ENCODE measurements around the gene NPFFR2.
"Not testable (repeated sequence)": the region's sequence is repeated elsewhere in the genome, so short reads cannot be mapped to it uniquely, and the experiment has no call there.

NPFFR2 gene

DNA sequence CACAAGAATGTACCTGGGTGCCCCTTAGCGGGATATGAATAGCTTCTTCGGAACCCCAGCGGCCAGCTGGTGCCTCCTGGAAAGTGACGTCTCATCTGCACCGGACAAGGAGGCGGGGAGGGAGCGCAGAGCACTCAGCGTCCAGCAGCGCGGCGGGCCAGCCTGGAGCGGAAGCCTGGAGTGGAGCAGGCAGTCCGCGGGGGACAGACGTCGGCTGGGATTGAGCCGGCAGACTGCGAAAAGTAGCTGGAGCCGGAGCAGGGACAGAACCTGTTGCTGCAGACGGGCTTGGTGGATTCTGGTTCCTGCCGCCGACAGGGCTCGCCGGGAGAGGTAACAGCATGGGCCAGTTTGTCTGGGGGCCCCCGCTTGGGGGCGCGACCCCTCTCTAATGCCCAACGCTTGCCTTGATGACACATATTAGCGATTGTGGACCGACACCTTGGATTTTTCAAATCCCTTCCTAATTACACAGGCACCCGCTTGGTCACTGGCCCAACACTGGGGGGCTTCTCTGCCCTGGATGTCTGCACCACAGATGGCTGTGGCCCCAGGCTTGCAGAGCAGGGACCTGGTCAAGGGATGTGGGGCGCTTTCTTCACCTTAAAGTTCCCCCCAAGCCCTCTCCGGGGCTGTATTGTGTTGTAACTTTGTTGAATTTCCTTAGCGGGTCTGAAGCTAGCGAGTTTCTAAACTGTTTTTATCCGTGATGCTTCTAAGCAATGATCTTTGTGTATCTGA is at the start of gene NPFFR2:
TSS of gene NPFFR2 (plus strand) at position 133 of the 741 bp plus-strand sequence. CDS start 96,592 bp downstream, outside the sequence.
- no peak for DNase-seq

DNA sequence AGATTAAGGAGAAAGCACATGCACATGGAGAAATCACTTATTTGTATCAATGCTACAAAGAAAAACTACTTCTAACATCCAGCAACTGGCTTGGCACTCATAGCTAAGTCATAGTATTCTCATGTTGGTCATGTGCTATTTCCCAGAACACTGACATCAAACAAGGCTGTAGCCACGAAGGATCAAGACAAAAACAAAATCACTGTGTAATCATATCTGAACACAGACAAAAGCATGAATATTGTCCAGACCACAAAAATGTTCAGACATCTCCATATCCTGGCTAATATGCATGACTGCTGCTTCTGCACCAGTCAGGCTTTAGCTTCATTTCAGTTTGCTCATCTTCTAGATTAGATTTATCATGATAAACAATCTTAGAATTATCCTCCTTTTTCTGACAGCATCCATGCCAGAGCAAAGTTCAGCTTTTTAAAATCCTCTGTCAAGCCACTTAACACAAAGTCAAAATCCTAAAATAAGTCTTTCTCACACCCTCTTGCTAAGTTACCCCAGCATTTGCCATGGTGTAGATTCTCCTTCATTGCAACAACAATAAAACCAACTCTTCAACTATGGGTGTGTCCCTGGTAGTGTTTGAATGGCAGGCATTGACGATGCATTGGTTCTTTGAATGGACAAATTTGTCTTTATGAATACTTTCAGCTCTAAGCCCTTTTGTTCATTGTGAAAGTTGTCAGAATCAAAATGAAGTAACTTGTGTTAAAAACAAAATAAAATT is 39.1 kb upstream of the NPFFR2 start:
- DNase-seq = no peak

DNA sequence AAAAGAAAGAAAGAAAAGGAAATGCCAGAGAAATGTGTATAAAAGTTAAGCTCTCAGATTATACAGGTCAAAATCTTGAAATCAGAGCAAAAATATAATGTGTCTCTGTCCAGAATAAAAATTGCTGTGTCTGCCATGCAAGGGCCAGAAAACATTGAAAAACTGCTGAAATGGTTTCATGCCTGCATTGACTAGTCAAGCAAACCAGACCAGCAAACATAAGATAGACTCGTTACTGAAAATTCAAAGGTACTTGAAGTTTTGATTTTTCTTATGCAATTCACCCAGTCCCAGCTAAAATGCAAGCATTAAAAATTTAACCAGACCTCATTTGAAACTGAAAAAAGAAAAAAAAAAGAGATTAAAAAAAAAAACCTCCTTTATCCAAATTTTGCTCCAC is 37.2 kb upstream of the NPFFR2 start:
- DNase-seq = no peak

DNA sequence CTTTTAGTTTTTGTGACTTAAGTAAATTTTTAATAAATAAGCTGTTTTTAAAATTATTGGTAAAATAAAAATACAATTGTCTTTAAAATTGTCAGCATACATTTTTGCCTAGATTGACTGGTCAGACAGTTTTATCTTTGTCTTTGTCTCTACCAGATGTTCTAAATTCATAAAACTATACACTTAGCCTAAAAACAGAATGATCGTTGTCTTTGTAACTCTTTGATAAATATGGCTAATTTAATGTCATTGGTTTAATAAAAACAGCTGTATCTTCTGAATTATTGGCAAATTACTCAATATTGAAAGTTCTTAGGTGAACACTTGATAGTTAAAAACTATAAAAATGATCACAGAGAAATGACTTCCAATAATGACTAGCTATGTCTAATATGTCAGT is 36.5 kb upstream of the NPFFR2 start:
- no peak for DNase-seq

DNA sequence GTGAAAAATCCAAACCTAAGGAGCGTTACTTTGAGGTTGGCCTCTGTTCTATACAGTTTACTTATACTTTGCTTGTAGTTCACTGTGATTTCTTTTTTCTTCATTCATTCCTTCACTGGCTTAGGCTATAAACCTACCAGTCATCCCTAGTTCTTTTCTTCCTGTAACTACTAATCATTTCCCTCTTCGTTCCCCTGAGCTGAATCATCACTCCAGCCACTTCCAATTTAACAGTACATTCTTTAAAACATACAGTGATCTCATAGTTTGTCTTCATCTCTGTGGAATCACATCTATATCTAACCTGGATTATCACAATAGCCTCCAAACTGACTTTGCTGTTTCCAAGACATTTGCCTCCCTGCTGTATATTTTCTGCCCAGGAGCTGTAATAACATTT is 25.2 kb upstream of the NPFFR2 start:
- DNase-seq = no peak

DNA sequence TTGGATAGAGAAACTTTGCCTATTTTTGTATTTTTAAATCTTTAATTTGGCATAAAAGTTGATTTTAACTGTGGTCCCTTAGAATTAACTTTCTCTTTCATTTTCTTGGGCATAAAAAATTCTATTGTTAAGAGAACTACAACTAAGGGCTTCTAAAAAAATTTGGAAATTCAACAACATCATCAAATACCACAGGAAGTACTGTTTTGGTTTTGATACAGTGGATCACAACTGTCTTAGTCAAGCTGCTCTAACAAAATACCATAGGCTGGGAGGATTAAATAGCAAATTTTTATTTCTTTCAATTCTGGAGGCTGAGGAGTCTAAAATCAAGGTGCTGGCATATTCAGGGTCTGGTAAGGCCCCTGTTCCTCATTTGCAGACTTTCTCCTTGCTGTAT is 19.9 kb upstream of the NPFFR2 start:
- DNase-seq = no peak

DNA sequence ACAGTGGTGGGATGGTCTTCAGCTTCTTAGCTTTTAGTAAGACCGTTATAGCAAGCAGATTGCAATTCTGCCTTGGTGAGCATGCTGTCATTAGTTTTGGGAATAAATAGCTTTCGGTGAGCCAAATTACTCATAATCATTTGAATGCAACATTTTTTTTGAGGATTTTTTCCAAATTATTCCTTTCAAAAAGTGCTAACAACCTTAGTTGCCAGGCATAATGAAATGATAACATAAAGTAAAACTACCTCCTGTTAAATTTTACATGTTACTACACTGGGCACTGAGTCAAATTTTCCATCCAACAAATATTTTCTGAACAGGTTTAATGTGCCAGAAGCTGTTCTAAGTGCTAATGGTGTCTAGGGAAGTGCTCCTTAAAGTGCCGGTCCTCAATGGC is 15.8 kb upstream of the NPFFR2 start:
- no peak for DNase-seq

DNA sequence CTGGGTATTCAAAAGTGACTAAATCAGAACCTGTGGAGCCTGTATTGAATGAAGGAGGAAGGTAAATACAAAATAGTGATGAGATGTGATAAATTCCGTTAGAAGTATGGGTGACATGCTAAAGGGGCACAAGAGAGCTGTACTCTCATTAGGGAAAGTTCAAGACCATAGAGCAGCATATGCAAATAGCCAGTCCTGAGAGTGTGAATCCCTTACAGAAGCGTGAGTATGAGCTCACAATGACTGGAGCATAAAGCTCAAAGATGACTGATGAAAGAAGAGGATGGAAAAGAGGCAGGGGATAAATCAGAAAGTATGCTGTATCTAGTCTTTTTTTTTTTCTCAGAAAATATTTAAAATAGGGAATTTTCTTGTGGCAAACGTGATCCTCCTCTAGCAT is 12.1 kb upstream of the NPFFR2 start:
- no peak for DNase-seq

DNA sequence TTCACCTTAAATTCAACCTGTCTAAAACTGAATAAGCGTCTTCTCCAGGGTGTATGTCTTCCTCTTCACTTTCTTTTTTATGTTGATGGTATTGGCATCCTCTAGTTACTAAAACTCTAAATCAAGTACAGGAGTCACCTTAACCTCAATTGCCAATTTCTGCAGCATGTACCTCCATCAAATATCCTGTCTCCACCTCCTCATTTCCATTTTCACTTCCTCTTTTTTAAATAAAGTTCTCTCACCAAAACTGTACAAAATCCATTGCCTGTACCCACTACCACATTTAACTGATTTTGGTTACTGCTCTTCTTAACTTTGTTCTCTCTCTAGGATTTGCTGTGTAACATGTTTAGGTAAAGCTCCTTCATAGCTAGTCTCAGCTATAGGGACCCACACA is 9.2 kb upstream of the NPFFR2 start:
- DNase-seq = no peak

DNA sequence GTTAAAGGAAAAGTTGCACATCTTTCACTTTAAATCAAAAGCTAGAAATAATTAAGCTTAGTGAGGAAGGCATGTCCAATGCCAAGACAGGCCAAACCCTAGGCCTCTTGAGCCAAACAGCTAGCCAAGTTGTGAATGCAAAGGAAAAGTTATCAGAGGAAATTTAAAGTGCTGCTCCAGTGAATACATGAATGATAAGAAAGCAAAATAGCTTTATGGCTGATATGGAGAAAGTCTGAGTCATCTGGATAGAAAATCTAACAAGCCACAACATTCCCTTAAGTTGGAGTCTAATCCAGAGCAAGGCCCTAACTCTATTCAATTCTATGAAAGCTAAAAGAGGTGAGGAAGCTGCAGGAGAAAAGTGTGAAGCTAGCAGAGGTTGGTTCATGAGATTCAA is 23.8 kb downstream of the NPFFR2 start:
- no peak for DNase-seq

DNA sequence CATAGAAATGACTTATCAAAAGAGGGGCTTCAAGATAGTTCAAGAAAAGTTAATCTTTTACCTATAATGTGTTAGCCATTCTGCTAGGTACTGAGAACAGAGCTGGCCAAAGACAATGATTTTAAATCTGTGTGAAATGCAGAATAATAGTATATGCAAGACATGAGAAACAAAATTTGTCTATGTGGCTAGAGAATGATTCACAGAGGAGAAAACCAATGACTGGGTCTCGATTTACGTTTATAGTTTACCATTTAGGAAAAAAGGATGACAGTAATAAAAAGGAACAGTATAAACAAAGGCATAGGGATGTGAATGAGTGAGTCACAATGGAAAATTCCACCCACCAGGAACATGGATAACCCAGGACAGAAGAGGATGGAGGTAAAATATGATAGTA is 31.9 kb downstream of the NPFFR2 start:
- no peak for DNase-seq

DNA sequence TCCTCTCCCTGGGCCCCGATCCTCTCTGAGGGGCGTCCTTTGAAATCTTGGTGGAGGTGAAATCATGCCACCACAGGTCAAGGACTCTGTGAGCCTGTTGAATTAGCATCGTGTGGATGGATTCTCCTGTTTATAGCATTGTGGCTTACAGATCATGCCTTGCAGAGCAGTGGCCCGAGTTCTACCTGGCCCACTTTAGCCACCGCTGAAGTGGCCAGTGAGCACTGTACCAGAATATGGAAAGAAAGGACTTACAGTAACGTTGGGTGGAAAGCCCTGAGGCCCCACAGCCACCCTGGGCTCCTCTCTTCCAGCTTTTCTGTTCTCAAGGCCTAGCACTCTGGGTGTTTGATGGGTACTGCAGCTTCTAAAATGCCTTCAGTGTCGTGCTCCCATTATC is 35.3 kb downstream of the NPFFR2 start:
- no peak for DNase-seq

DNA sequence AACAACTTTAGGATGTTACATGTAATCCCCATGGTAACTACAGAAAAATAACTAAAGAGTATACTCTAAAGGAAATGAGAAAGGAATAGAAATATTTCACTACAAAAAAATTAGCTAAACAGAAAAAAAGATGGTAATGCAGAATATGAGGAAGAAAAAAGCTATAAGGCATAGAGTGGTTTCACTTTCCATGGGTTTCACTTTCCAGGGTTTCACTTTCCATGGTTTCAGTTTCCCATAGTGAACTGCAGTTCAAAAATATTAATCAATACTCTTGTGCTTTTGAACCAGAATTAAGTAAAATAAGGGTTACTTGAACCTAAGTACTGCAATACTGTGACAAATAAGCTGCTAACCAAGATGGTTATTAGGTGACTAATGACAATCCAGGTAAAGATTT is 42.0 kb downstream of the NPFFR2 start:
- no peak for DNase-seq

DNA sequence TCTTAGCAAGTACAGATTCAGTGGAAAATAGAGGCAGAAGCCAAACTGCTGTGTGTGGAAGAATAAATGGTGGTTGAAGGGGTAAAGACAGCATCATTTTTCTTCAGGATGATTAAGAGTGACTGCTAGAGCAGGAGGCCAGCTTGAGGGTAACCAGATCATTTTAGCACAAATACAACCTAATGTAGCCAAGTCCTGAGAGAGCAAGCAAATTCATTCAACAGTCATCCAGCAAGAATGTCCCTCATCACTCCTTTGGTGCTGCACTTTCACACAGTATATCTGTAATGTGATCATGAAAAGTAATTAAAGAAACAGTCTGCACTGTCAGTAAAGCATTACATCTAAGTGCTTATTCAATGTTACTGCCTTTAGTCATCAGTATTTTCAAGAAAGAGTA is 44.8 kb downstream of the NPFFR2 start:
- no peak for DNase-seq

DNA sequence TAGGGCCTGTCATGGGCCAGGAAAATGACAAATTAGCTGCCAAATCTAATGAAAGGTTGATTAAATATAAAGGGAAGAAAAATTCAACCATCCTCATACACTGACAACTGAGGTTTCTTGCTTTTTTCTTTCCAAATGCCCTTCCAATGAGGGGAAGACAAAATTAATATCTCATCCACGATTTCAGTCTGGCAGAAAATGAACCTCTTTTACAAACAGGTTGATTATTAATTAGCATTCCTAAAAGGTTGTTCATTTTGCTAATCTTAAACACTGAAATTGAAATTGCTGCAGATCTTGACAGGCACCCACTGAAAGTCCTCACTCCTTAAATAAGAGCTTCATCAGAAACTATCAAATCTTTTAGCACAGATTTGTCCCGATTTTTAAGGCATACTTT is 45.5 kb downstream of the NPFFR2 start:
- DNase-seq = no peak

DNA sequence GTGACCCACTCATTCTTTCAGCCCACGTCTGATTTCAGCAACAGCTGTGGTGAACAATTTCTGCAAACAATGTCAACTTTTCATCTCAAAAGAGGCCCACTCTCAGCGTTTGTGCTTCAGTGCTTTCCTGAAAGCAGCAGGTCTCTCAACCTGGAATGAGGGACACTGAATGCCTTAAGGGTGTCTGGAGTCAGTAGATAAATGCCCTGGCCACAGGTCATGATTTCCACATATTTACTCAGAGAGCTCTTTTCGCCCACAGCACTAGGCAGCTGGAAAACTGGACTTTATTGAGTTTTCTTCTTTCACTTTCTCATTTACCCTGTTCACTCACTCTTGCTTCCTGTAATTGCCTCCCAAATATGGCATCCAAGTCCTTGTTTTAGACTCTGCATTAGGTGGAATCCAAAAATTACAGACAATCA is 52.8 kb downstream of the NPFFR2 start:
- DNase-seq = no peak

DNA sequence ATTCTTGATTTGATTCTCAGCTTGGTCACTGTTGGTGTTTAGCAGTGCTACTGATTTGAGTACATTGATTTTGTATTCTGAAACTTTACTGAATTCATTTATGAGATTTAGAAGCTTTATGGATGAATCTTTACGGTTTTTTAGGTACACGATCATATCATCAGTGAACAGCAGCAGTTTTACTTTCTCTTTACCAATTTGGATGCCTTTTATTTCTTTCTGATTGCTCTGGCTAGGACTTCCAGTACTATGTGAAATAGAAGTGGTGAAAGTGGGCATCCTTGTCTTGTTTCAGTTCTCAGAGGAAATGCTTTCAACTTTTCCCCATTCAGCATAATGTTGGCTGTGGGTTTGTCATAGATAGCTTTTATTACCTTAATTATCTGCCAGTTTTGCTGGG is 58.8 kb downstream of the NPFFR2 start:
- DNase-seq = not testable (repeated sequence)

DNA sequence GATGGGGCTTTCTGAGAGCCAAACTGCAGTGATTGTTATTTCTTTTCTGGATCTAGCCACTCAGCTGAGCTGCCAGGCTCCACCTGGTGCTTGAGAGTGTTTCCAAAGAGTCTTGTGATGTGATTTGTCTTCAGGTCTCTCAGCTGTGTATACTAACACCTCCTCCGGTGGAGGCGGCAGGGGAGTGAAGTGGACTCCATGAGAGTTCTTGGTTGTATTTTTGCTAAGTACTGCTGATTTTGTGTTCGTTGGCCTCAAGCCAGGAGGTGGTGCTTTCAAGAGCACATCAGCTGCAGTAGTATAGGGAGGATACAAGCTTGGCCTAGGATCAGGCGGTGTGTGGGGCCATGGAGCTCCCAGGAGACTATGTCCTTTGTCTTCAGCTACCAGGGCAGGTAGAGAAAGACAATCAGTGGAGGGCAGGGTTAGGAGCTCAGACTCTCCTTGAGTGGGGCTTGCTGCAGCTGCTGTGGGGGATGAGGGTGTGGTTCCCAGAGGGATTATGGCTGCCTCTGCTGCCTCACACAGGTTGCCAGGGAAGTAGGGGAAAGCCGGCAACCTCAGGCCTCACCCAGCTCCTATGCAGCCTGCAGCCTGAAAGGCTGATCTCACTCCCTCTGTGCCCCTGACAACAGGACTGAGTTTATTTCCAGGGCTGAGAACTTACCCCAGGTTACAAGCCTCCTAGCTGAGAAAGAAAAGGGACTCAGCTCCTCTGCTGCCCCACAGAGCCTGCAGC is 62.4 kb downstream of the NPFFR2 start:
- DNase-seq = peak; percentile 6

DNA sequence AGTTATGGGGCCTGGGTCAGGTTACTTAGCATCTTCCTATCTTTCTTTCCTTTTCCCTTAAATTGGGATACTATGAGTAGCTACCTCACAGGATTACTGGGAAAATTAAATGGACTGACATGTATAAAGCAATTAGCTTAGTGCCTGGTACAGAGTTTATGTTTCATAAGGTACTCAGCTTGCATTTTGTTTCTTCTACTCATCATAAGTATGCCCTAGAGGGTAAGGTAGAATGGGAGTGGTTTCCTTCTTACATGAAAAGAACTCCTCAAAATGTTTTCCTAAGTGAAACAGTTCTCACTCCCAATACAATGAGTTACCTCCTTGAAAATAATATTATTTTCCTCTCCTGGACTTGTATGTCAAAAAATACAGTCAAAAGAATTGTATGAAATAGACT is 75.7 kb downstream of the NPFFR2 start:
- no peak for DNase-seq

DNA sequence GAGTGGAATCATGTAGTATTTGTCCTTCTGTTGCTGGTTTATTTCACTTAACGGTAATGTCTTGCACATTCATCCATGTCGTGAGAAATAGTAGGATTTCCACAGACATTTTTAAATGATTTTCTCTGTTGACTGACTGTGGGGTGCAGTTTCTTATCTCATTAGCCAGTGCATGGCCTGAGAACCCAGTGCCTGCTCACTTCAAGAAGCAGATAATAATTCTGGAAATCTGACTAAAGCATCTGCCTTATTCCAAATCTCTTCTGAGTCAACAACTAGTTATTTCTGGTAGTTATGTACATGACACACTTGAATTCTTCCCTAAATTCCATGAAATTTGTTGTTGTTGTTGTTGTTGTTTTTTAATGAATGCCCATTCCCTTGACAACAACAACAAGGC is 77.6 kb downstream of the NPFFR2 start:
- DNase-seq = no peak

DNA sequence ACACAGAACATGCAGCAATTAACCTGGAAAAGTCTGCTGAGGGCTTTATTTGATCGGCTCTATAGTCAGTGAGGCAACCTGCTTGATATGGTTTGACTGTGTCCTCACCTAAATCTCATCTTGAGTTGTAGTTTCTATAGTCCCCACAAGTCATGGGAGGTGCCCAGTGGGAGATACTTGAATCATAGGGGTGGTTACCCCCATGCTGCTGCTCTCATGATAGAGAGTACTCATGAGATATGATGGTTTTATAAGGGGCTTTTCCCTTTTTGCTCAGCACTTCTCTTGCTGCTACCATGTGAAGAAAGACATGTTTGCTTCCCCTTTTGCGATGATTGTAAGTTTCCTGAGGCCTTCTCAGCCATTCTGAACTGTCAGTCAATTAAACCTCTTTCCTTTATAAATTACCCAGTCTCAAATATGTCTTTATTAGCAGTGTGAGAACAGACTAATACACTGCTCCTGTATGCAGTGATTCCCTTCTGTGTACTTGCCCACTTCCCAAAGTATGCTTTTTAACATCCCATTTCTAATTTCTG is 78.2 kb downstream of the NPFFR2 start:
- DNase-seq = no peak

DNA sequence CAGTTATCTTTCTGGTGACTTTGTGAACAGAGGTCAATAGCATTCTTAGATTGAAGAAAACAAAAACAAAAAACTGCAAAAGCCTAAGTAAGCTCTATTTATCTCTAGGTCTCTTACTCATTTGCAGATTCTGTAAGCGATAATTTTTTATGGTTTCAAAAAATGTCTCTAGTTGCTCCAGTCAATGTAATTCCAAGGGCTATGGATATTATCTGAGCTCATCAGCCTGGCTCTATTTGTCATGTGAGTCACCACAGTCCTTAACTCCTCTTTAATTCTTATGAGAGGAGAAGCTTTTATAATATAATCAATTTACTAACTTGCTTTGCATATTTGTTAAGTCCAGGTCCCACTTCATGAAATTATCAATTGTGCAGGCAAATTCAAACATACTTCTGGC is 79.1 kb downstream of the NPFFR2 start:
- no peak for DNase-seq

DNA sequence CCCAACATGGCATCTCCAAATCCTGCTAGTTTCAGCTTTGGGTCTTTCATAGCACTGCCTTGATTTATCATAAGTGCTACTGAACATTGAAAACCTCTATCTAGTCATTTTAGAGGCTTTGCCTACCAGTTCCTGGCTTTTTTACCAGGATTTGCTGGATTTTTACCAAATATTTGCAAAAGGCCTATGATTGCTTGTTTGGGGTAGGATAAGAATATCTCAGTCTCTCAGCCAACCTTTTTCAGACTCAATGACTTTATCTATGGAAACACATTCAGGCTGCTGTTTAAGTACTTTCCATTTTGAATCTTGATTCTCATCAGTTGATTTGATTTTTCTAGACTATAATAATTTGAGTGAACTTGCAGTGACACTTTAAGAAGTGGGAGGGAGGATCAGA is 80.1 kb downstream of the NPFFR2 start:
- no peak for DNase-seq
